SK-N-SH (cell line): Measurements from ENCODE around the gene DMD. TPM values are rescaled to one million over a fixed set of nuclear protein-coding genes. Genes with fewer than 3 reads are reported as not detected.
A peak's percentile ranks its signal among the peaks of the same experiment; 100 is the strongest.

Source experiments
- CTCF ChIA-PET: fragments of 300-600, 350-600 bp; formaldehyde crosslinking; extraction: SDS; loops from one replicate; lab custom pipeline; 2021; lab: Yijun Ruan, JAX
- POLR2A ChIA-PET: fragments of 350-600 bp; sonication (Branson Sonifier 250); formaldehyde crosslinking; extraction: SDS; loops from one replicate; lab custom pipeline; 2020; ENCODE audit warnings: antibody characterized with exemption, inconsistent platforms; lab: Yijun Ruan, JAX
- DNase-seq: peaks from one replicate; pipeline ENCODE4 v3.0.0; 2012
- H2AFZ ChIP-seq: fragments of 200-600 bp; sonication (generic); 2 replicates; pipeline ENCODE4 v1.8.1; 2016; ENCODE audit warnings: antibody characterized with exemption, mild to moderate bottlenecking, low read depth
- H3F3A ChIP-seq: fragments of 200-600 bp; sonication (generic); replicated peaks from 2 replicates; pipeline ENCODE3; 2016; ENCODE audit warnings: antibody characterized with exemption, mild to moderate bottlenecking; ENCODE audit not compliant: insufficient read depth
- H3K27ac ChIP-seq, 2 experiments: fragments of 200-500 bp in 1 of 2; fragments of 200-600 bp in 1 of 2; sonication (Bioruptor generic) in 1 of 2; sonication (generic), shearing (Covaris generic) in 1 of 2; 2 replicates each; pipeline versions ENCODE4 v1.5.1 to v1.6.1; 2014 to 2016; ENCODE audit warnings: low read depth in 2 of 2, inconsistent platforms in 1 of 2, low read length in 1 of 2, mild to moderate bottlenecking in 1 of 2, mixed read lengths in 1 of 2
- H3K27me3 ChIP-seq: fragments of 200-600 bp; sonication (generic), shearing (Covaris generic); 2 replicates; pipeline ENCODE4 v1.6.1; 2016; ENCODE audit warnings: mixed run types; ENCODE audit not compliant: insufficient read depth
- H3K36me3 ChIP-seq, 2 experiments: fragments of 200-500 bp in 1 of 2; fragments of 200-600 bp in 1 of 2; sonication (Bioruptor generic) in 1 of 2; sonication (generic) in 1 of 2; replicated peaks in 1 of 2; 2 replicates each; pipeline versions ENCODE3 to v1.5.1; 2014 to 2016; ENCODE audit warnings: low read length in 1 of 2, mild to moderate bottlenecking in 1 of 2; ENCODE audit not compliant: insufficient read depth in 2 of 2, control insufficient read depth in 1 of 2
- H3K4me1 ChIP-seq, 2 experiments: fragments of 200-500 bp in 1 of 2; fragments of 200-600 bp in 1 of 2; sonication (Bioruptor generic) in 1 of 2; sonication (generic), shearing (Covaris generic) in 1 of 2; 2 replicates each; pipeline versions ENCODE4 v1.5.1 to v1.6.1; 2014 to 2016; ENCODE audit warnings: low read depth in 1 of 2, low read length in 1 of 2, mixed run types in 1 of 2; ENCODE audit not compliant: insufficient read depth in 2 of 2, control insufficient read depth in 1 of 2
- H3K4me2 ChIP-seq: fragments of 200-600 bp; sonication (generic), shearing (Covaris generic); 2 replicates; pipeline ENCODE4 v1.6.1; 2017; ENCODE audit warnings: mixed run types
- H3K4me3 ChIP-seq, 2 experiments: fragments of 200-500 bp in 1 of 2; fragments of 200-600 bp in 1 of 2; sonication (Bioruptor generic) in 1 of 2; sonication (generic), shearing (Covaris generic) in 1 of 2; 2 replicates each; pipeline versions ENCODE4 v1.5.1 to v1.8.1; 2014 to 2016; ENCODE audit warnings: low read depth in 2 of 2, inconsistent platforms in 1 of 2, low read length in 1 of 2, mild to moderate bottlenecking in 1 of 2, mixed read lengths in 1 of 2, moderate library complexity in 1 of 2
- H3K79me2 ChIP-seq: fragments of 200-600 bp; sonication (generic); 2 replicates; pipeline ENCODE4 v1.8.1; 2017; ENCODE audit warnings: mild to moderate bottlenecking; ENCODE audit not compliant: insufficient read depth
- H3K9ac ChIP-seq: fragments of 200-600 bp; sonication (generic); 2 replicates; pipeline ENCODE4 v1.6.1; 2017; ENCODE audit warnings: mixed run types
- H3K9me2 ChIP-seq: fragments of 200-600 bp; sonication (generic); 2 replicates; pipeline ENCODE4 v1.6.1; 2017; ENCODE audit warnings: mixed run types
- H3K9me3 ChIP-seq: fragments of 200-600 bp; sonication (generic); 2 replicates; pipeline ENCODE4 v1.6.1; 2017; ENCODE audit warnings: mixed run types, mild to moderate bottlenecking, moderate library complexity
- H4K20me1 ChIP-seq: fragments of 200-600 bp; sonication (generic); 2 replicates; pipeline ENCODE4 v1.6.1; 2017; ENCODE audit warnings: mild to moderate bottlenecking, mixed run types; ENCODE audit not compliant: insufficient read depth
- CTCF ChIP-seq: fragments of 200-600 bp; sonication (generic); IDR thresholded peaks from 2 replicates; pipeline ENCODE4 v1.6.1; 2017; ENCODE audit warnings: antibody characterized with exemption, mild to moderate bottlenecking, moderate library complexity
- ELF1 ChIP-seq: IDR thresholded peaks from 2 replicates; pipeline ENCODE4 v1.4.0; 2012
- EZH2phosphoT487 ChIP-seq: fragments of 200-600 bp; sonication (generic); IDR thresholded peaks from 2 replicates; pipeline ENCODE4 v1.6.1; 2017; ENCODE audit warnings: low read depth, mixed run types, mild to moderate bottlenecking, antibody characterized with exemption, moderate library complexity, borderline replicate concordance
- FOSL2 ChIP-seq: IDR thresholded peaks from 2 replicates; pipeline ENCODE4 v1.4.0; 2012; ENCODE audit warnings: low read depth, mild to moderate bottlenecking, moderate library complexity, borderline replicate concordance
- FOXM1 ChIP-seq: IDR thresholded peaks from 2 replicates; pipeline ENCODE4 v1.4.0; 2012; ENCODE audit warnings: low read depth, mild to moderate bottlenecking
- GABPA ChIP-seq: IDR thresholded peaks from 2 replicates; pipeline ENCODE4 v1.4.0; 2012; ENCODE audit warnings: low read depth, mild to moderate bottlenecking
- GATA2 ChIP-seq: sonication (generic); formaldehyde crosslinking; IDR thresholded peaks from 2 replicates; pipeline ENCODE4 v1.5.0; 2020; ENCODE audit warnings: mild to moderate bottlenecking, missing genetic modification reagents
- MXI1 ChIP-seq: IDR thresholded peaks from 2 replicates; pipeline ENCODE4 v1.6.1; 2012; ENCODE audit warnings: mild to moderate bottlenecking, low read depth, low read length, improper control_type of control experiment
- NFIC ChIP-seq: IDR thresholded peaks from 2 replicates; pipeline ENCODE4 v1.4.0; 2012; ENCODE audit warnings: borderline replicate concordance
- NRF1 ChIP-seq: IDR thresholded peaks from 2 replicates; pipeline ENCODE4 v1.6.1; 2012; ENCODE audit warnings: low read depth, mild to moderate bottlenecking, low read length
- PBX3 ChIP-seq: IDR thresholded peaks from 2 replicates; pipeline ENCODE4; 2012
- RAD21 ChIP-seq: IDR thresholded peaks from 2 replicates; pipeline ENCODE4 v1.6.1; 2012; ENCODE audit warnings: mild to moderate bottlenecking, low read length
- RCOR1 ChIP-seq: fragments of 150-350 bp; IDR thresholded peaks from 2 replicates; pipeline ENCODE4 v1.6.1; 2017; ENCODE audit warnings: antibody characterized with exemption, low read length
- REST ChIP-seq: IDR thresholded peaks from 2 replicates; pipeline ENCODE4 v1.6.1; 2012; ENCODE audit warnings: mild to moderate bottlenecking, low read depth, low read length, moderate library complexity
- RFX5 ChIP-seq: IDR thresholded peaks from 2 replicates; pipeline ENCODE4 v1.6.1; 2012; ENCODE audit warnings: mild to moderate bottlenecking, improper control_type of control experiment, low read length
- RXRA ChIP-seq: IDR thresholded peaks from 2 replicates; pipeline ENCODE4 v1.4.0; 2012; ENCODE audit warnings: low read depth, mild to moderate bottlenecking, borderline replicate concordance
- SMC3 ChIP-seq: IDR thresholded peaks from 2 replicates; pipeline ENCODE4 v1.6.1; 2012; ENCODE audit warnings: low read depth, low read length, improper control_type of control experiment
- USF2 ChIP-seq: fragments of 150-350 bp; IDR thresholded peaks from 2 replicates; pipeline ENCODE4 v1.6.1; 2017; ENCODE audit warnings: antibody characterized with exemption, low read length, low read depth, borderline replicate concordance
- YY1 ChIP-seq: IDR thresholded peaks from 2 replicates; pipeline ENCODE4 v1.4.0; 2012; ENCODE audit warnings: low read depth, mild to moderate bottlenecking
- ZBTB33 ChIP-seq: IDR thresholded peaks from 2 replicates; pipeline ENCODE4 v1.4.0; 2012; ENCODE audit warnings: low read depth, borderline replicate concordance
- WGBS: methylation state at CpG from one replicate; pipeline ENCODE4 v1.1.6; 2017; ENCODE audit warnings: low lambda C conversion rate; 5-methylcytosine and 5-hydroxymethylcytosine counted together
- polyA plus RNA-seq, 3 experiments: library from polyadenylated mRNA; depleted of rRNA; stranded (reverse); fragments of >200 nt; gene quantifications; 2 replicates each; pipeline ENCODE4 v1.2.3, GENCODE V29; 2012

The DMD gene
- polyA plus RNA-seq, 1 of the 3 experiments (the other 2 are of a cell fraction) = 3.9 TPM

GRCh38 chrX:31367816-31368215 lies 1843.5 kb downstream of the DMD start:
- Histone ChIP-seq H3K36me3 (no peaks in the 10 kb centered on the region), H3K9me3 (no peaks in the 10 kb centered on the region), H3K9ac (no peak overlapping the region), H3F3A (no peaks in the 10 kb centered on the region), H3K9me2 (no peaks in the 10 kb centered on the region)
- CTCF ChIA-PET = no interaction called here
- TF ChIP-seq ELF1 (no peak), SMC3 (no peak), RAD21 (no peak), RFX5 (no peak), RCOR1 (no peak), MXI1 (no peak)
- TF ChIP-seq, all 33 proteins: peak for 0
- POLR2A ChIA-PET = no interaction called here
- H3K4me1 ChIP-seq = no peaks in the 10 kb centered on the region
- no peak overlapping the region for H2AFZ ChIP-seq
- H3K79me2 ChIP-seq = no peaks in the 10 kb centered on the region
- H3K4me3 ChIP-seq = no peak overlapping the region
- H3K27ac ChIP-seq = no peak overlapping the region
- H4K20me1 ChIP-seq = no peaks in the 10 kb centered on the region
- DNase-seq = no peak
- H3K4me2 ChIP-seq = no peak overlapping the region
- 30% methylated on average over 3 of the region's 3 CpGs for WGBS
- no peaks in the 10 kb centered on the region for H3K27me3 ChIP-seq

GRCh38 chrX:31366041-31366440 lies 1845.3 kb downstream of the DMD start:
- H3K4me3 ChIP-seq = no peak overlapping the region
- 0 out of 2 replicates have a peak overlapping the region, but pooled peaks have one; percentile 35 for H2AFZ ChIP-seq
- no peaks in the 10 kb centered on the region for H4K20me1 ChIP-seq
- 24% methylated on average over 7 of the region's 7 CpGs for WGBS
- DNase-seq = no peak
- no peaks in the 10 kb centered on the region for H3F3A ChIP-seq
- ChIA-PET CTCF (no interaction called here), POLR2A (no interaction called here)
- H3K9ac ChIP-seq = no peak overlapping the region
- H3K9me2 ChIP-seq = no peaks in the 10 kb centered on the region
- H3K9me3 ChIP-seq = no peaks in the 10 kb centered on the region
- H3K27me3 ChIP-seq = no peaks in the 10 kb centered on the region
- no peaks in the 10 kb centered on the region for H3K79me2 ChIP-seq
- H3K27ac ChIP-seq = no peak overlapping the region
- H3K4me1 ChIP-seq = no peaks in the 10 kb centered on the region
- no peaks in the 10 kb centered on the region for H3K36me3 ChIP-seq
- H3K4me2 ChIP-seq = no peak overlapping the region
- TF ChIP-seq NRF1 (no peak), ZBTB33 (no peak), GABPA (no peak), PBX3 (no peak), FOXM1 (no peak), USF2 (no peak), FOSL2 (no peak), EZH2phosphoT487 (no peak), REST (no peak), RXRA (no peak), NFIC (no peak), CTCF (no peak), RCOR1 (no peak), GATA2 (CRISPR knock-in tag) (no peak), YY1 (no peak), ELF1 (no peak)
